Measurements from ENCODE around the gene RAB29.

Gene RAB29

DNA sequence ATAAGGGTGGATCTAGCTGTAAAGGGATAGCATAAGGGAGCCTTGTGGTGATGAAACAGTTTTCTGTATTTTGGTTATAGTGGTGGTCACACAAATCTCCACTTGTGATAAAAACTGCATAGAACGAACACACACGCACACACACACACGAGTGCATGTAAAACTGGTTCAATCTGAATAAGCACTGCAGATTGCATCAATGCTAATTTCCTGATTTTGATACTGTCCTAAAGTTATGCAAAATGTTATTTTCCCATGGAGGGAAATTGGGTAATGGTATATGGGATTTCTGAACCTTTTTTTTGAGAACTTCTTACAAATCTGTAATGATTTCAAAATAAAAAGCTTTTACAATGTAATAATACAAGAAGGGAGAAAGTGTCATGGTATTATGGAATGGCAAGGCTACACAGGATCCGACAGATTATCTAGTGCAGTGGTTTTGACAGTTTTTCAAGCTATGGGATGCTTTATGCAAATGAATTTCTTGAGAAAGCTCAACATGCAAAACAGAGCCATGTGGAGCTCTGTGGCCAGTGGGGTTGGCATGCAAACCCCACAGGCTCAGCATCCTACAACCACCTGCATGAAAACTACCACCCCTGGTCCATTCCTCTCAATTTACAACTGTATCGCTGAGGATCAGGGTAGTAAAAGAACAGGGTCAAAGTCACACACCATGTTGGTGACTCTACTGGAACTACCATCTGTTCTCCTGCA, 18.9 kb upstream of the RAB29 start:
- DNase-seq = no peak

DNA sequence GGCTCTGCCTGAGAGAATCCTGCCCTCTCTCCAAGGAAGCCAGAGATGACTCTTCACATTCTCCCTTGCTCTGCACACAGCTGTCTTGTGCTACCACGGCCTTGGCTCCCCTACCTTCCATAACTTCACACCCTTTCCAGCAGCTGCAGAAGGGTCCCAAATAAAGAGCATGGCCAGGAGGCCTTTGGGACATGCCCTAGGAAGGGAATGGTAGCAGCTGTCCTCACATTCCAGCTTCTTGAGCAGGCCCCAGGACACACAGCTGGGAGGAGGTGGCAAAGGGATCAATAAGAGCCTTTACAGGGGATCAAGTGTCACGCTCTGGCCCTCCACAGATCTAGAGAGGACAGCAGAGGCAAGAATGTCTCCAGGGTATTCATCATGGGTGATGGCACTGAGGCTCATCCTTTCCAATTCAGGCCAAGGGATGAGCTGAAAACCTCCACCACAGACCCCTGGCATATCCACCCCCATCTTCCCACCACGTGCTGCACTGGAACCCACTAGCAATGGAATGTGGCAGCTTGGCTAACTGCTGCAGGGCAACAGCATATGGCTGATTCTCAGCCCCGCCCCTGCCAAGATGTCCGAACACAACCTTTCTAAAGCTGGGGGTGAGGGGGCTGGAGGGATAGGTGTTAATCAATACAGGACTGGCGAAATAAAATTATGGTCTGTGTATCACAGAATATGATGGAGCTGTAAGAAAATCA, 17.8 kb upstream of the RAB29 start:
- no peak for DNase-seq

DNA sequence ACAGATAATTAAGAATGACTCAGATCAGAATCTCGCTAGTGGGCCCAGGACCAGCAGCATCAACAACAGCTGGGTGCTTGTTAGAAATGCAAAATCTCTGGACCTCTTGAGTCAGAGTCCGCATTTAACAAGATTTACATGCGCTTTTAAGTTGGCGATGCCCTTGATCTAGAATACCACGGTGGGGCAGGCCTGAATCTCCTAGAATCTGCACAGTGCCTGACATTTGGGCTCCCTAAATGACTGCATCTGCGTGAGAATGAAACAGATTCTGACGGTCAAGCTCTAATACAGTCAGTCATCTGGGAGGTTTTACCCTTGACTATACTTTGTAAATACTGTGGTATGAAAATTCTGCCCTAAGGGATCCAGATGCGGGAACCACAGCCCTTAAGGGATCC, 17.2 kb upstream of the RAB29 start:
- DNase-seq = no peak

DNA sequence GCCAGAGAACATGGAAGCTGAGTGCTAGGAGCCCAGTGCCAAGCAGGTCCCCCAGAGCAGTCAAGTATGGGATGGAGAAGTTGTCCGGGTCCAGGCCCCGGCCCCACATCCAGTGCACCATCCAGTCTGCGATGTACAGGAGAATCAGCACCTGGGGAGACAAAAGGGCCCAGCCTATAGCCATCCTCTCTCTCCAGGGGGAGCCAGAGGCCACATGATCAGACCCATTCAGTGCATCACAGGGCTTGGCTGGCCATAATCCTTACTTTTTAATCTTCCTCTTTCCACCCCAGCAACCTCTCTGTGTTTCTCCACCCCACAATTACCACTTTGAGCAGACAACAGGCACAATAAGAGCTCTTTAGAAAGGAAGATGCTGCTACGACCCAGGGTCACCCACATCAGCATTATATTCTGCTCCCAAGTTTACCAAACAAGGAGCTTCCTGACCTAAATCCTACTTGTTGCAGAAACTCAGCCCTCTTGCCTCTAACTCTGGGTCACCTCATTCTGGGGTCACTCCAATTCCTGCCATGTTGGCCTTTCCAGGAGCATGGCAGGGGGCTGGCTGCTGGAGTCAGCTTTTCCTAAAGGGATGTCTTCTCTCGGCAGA, 16.4 kb upstream of the RAB29 start:
- DNase-seq = peak; percentile 66

DNA sequence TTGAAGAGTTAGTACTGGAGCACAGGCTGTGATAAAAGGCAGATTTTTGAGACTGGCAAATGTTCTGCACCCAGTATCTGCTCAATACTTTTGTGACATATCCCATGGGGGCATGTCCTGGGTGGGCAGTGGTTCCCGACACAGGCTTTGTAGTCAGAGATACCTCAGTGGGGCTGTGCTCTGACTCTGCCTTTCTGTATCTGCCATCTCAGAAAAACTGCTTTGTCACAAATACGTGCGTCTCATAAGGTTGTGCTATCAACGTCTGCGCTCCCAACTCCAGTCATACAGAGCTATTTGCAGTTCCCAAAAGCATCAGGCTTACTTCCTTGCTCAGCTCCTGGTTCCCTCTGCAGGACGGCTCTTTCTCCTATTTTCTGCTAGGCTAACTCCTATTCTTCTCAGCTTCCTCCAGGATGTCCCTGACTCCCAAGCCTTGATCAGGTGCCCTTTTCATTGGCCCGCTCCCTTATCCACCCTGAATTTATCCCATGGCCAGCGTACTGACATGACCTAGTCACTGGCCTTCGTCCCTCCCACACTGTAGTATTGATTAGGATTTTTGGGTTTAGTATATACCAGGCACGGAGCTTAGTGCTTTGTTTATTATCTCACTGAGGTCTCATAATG, 12.1 kb upstream of the RAB29 start:
- DNase-seq = no peak

DNA sequence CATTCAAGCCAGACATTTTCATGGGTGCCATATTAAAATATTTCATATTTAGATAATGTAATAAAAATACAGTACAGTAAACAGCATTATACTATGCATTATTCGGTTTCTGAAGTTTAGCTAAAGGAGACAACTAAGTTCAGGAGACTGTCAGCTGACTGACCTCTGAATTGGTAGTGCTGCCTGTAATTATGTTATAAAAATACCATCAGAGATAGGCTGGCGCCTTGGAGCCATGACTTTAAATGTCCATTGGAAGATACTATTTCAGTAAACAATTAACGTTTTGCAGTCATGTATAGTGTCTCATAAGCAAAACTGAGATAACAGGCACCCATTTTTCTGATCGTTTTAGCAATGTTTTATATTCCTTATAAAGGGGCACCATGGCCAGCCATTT, 11.3 kb upstream of the RAB29 start:
- DNase-seq = no peak

DNA sequence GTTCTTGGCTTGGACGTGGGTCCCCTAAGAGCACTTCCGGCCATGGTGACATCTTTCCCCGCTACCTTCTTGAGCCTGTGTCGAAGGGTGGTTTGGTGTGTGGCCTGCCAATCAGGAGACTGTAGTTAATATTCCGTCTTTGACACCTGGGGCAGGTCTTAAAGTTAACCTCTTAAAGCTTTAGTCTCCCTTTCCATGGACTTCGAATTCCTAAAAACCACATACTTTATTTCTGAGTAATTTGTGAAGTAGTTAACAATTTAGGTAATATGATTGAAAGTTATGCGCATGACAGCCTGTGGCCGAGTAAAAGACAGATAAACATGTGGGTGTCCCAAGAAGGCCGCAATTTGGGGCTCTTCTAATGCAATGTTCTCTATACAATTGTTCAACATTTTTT, 10.2 kb upstream of the RAB29 start:
- DNase-seq = no peak

DNA sequence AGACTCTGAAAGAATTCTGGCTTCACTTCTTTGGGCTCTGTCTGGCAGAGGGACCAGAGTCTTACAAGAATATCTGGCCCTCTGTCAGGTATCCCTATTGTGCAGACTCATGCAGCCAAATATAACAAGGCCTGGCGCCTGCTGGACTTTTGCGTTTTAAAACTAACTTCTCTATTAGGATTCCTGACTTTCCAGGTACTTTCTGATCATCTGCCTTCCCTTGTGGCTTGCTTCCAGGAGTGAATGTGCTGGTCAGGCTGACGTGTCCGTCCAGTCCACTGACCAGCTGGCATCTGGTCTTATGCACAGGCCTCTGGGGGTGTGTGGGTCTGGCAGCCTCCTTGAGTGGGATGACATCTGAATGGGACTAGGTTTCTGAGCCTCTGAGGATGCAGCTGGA, 8.6 kb upstream of the RAB29 start:
- no peak for DNase-seq

DNA sequence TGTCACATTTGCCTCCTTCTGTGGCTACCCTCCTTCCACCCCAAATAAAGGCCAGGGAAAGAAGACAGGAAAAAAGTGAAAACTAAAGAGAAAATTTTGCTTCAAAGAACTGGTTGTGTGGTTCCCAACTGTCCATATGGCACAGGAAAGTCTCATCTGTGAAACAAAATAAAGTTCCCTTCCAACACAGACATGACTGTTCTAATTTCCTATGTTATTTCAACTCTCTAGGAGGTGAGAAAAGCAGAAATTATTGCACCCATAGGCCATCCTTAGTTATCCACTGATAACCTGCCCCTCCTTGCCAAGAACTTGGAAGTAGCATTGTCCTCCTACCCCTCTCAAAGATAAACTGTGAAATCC, 8.1 kb upstream of the RAB29 start:
- no peak for DNase-seq

DNA sequence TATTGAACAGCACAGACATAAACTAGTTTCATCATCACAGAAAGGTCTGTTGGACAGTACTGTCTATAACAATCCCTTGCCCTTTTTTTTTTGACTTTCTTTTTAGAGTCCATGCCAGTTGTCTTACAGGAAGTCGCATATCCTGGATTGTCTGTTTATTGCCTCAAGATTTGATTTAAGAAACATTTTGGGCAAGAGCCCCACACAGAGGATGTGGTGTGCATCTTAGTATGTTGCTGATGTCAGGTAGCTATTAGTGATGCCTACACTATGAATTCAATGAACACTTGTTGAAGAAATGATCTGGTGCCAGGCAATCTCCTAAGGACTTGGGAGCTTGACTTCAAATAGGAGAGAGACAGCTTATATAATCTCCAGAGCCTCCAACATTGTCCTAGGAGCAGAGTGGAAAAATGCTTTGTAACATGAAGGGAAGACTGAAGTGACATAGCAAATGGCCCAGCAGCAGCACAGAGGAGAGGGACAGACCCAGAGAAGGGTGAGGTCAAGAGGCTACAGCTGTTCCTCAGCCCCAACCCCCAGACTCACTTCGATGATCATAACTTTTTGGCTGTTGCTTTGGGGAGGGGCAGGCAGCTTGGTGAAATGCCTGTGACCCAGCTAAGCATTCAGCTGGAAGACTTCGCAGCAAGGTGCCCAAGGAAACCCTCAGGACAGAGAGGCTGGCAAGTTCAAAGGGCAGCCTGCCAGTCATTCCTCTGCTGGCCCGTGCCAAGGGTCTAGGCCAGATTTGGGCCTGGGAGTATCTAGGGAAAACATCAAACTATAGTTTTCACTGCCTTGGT, 7.5 kb upstream of the RAB29 start:
- peak; percentile 23 for DNase-seq

DNA sequence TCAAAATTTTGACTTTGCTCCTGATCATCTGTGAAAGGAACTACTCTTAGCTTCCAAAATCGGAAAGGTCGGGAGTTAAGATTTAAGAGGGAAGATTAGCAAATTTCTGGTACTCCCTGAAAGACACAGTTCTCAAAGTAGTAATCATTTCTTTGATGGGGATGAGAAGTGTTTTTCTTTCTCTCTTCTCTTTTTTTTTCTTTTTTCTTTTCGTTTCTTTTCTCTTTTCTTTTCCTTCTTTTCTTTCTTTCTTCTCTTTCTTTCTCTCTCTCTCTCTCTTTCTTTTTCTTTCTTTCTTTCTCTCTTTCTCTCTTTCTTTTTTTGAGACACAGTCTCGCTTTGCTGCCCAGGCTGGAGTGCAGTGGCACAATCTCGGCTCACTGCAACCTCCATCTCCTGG, 5.1 kb upstream of the RAB29 start:
- DNase-seq = no peak

DNA sequence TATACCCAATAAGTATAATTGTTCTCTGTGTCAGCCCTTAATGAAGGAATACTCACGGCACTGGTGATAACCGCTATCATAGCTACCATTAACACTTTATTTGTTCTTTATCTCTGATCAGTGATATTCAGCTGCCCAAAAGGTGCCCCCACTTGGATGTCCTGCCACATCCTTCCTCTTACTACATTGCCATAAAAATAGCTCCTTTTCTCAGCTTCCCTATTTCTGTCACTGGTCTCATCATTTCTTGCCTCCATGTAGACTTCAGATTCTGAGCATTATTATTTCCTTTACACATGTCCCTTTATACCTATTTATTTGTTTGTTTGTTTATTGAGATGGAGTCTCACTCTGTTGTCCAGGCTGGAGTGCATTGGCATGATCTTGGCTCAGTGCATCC, 2.7 kb upstream of the RAB29 start:
- no peak for DNase-seq

DNA sequence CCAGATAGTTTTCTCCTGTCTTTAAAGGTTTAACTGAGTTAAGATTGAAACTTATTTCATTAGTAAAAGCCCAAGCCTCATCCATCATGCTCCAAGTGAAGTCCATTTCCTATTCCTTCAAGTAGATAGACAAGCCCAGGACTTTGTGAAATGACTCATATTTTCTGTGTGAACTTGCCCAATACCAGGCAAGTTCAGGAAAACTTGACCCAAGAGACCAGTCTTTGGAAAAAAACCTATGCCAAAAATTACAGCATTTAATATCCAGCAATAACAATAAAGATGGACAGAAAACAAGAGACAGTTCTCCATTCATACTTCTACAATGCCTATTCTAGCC, 405 bp upstream of the RAB29 start:
- DNase-seq = no peak

DNA sequence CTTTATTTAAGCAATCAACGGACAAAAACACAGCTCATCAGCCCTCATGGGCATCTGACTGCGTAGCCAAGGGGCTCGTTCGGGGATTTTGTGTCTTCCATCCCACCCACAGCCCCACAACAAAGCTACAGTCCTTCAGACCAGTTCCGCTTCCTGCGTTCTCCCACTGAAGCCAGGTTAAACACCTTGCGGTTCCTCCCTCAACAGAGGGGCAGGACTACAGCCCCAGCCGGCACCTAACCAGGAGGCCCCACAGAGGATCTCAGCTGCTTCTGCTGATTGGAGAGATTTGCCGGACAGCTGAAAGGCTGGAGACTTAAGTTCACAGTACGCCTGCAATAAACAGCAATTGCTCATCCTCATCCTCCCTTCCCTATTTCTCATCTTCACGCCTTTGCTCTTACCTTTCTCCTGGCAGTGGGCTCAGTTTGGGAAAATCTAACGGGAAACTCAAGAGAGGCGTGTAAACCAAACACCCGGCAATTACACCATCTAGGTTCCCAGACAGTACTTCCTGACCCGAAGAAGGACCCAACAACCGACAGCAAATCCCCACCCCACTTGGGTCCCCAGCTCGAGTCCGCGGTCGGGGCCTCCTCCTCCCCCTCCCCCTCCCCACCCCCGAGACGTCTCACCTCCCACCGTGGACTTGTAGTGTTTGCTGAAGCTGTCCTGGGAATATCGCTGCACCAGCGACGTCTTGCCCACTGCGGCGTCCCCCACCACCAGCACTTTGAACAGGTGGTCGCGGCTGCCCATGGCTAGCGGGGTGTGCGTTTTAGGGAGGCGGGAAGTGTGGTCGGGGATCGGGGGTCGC, 876 bp downstream of the RAB29 start:
- peak; percentile 69 for DNase-seq

DNA sequence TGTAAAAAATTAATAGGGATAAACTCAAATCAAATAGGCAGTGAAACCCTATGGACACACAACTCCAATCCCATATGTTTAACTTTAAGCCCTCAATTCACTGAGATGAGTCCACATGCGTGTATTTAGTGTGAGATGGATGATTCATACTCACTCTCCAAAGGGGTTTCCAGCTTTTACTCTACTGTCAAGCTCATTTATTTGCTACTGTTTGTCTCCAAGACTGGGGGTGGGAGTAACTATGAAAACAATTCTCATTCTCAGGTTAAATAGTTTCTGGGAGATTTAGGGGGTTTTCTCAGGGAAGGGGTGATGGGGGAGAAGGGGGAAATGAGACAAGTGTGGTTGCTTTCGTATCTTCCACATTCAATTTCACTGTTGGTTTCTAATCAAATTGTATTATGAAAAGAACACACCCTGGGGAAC, 2.7 kb downstream of the RAB29 start:
- peak; percentile 79 for DNase-seq

DNA sequence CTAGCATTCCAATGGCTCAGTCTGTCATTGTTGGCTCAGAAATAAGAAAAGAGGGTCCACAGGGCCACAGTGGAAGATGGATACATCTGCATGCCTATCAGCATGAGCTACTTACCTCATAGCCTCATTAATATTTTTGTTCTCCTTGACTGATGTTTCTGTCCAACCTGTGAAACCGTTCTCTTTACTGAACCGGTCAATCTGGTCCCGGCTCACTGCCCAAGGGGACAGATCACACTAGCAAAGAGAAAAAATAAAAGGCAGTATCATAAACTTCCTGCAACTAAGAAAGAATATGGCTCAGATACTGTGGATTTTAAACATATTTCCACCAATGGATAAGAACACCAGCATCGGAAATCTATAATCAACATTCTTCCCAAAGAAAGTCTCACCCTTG, 4.7 kb downstream of the RAB29 start:
- no peak for DNase-seq

DNA sequence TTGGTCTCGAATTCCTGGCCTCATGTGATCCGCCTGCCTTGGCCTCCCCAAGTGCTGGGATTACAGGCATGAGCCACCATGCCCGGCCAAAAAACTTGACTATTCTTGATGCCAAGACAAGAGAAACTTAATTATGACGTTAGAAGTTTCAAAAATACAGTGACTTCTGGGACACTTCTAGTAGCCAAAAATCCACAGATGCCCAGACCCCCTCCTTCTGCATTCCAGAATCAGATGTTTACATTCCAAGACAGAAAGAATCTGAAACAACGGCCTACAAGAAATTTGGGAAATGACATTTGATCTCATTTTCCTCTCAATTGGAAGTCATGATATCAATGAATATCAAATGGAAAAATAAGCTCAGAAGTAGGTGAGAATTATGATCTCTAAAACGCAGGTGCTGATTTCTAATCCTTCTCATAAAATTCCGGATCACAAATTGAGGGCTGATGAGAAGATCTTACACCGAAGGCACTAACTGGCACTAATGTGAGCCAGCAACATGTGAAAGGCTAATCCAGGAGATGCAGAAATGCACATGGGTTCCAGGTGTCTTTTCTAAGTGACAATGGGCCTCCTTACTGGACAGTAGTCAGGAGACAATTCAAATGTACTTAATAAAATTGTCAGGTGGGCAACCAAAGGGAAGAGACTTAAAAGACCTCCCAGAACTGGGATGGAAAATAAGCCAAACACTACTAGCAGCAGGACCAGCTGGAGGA, 5.5 kb downstream of the RAB29 start:
- DNase-seq = no peak

DNA sequence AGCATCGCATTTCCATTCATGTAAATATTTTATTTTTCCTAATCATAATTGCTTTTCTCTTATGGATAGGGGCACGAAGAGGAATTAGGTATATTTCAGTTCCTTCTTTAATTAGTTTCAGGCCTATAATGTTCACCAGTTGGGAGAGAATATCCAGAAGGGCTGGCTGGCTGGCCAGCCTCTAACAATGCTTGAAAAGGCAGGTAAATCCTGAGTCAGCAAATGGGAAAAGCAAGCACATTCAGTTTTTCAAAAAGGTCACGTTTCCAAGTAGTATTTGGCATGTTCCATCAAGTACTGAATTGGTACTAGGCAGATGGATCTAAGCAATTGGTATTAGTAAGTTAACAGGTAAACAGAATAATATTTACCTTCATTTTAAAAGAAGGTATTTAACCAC, 8.0 kb downstream of the RAB29 start:
- no peak for DNase-seq

DNA sequence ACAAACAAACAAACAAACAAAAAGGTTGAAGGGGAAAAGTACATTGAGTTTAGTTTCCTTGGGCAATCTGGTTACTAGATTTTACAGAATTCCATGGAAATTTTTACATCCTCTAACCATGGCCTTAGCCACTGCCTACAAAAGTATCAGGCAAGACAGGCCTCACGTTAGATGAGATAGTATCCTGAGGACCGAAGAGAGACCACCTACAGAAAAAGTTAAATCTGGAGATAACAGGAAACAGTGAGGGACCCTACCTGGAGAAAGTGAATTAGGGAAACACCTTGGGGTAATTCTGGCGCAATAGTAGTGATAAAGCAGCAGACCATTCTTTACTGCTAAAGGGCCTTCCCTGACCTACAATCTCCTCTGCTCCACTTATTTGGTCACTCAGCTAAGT, 8.7 kb downstream of the RAB29 start:
- DNase-seq = no peak

DNA sequence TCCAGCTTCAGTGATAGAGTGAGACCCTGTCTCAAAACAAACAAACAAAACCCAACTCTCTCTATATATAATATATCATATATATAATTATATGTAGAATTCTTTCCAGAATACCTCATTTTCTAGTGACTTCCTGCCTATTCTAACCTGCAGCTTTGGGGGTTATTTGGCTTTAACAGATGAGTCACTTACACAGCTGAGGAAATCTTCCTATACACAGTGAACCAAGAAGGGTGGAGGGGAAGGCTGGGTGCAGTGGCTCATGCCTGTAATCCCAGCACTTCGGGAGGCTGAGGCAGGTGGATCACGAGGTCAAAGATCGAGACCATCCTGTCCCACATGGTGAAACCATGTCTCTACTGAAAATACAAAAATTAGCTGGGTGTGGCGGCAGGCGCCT, 9.2 kb downstream of the RAB29 start:
- DNase-seq = peak; percentile 17

DNA sequence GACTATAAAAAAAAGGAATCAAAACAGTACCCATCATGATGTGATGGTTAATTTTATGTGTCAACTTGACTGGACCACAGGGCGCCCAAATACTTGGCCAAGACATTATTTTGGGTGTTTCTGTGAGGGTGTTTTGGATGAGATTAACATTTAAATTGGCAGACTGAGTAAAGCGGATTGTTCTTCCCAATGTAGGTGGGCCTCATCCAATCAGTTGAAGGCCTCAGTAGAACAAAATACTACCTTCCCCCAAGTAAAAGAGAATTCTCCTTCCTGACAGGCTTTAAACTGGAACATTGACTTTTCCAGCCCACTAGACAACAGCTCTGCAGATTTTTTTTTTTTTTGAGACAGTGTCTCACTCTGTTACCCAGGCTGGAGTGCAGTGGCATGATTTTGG, 10.7 kb downstream of the RAB29 start:
- no peak for DNase-seq

DNA sequence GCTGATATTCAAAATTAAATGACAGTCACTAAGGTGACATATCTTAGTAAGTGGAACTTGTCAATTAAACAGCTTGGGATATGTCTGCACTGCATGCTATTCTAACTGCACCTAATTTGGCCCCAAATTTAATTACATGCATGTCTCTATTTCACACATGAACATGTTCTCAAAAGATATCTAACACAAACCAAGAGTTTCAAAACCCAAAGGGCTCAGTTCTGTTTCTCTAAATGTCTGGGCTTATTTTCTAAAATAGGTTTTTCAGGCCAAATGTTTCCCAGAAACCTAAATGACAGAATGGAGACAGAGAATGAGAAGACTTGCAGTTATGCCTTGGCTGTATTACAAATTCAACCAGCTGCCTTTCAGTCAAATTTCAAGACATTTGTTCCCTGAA, 11.3 kb downstream of the RAB29 start:
- DNase-seq = peak; percentile 35

Measured in activated CD4-positive, alpha-beta T cell treated with anti-CD3 and anti-CD28 coated beads, Interleukin-10, Interleukin-2, amounts not matched to agents 100 ng/mL and 50 ng/mL, durations not matched to agents 16 hours and 8 hours (primary cell).